IMR-90 (cell line): Measurements from ENCODE around the gene VEZT. TPM values are rescaled to one million over a fixed set of nuclear protein-coding genes. Genes with fewer than 3 reads are reported as not detected.

ENCODE experiments used
- ATAC-seq: fragments of 200-7000 bp; cut with Tn5 transposase; 2 replicates; pipeline ENCODE4 v1.9.1; 2020; ENCODE audit warnings: low read depth, mild to moderate bottlenecking, moderate library complexity
- BruUV-seq: library from RNA; stranded (reverse); fragments of 400-500 nt; replicated peaks from 2 replicates; lab custom pipeline; 2021; lab: Mats Ljungman, UMichigan
- CTCF ChIA-PET: fragments of 300-600 bp; formaldehyde crosslinking; extraction: SDS; loops from one replicate; lab custom pipeline; 2021; ENCODE audit warnings: antibody characterized with exemption; lab: Yijun Ruan, JAX
- POLR2A ChIA-PET: fragments of 300-600 bp; sonication (Branson Sonifier 250); formaldehyde crosslinking; loops from one replicate; lab custom pipeline; 2022; ENCODE audit warnings: antibody characterized with exemption; ENCODE audit not compliant: unreplicated experiment; lab: Charles Lee
- DNase-seq: peaks from one replicate; pipeline ENCODE4 v3.0.0; 2013
- H2AFZ ChIP-seq: replicated peaks from 2 replicates; pipeline ENCODE3; 2013; ENCODE audit warnings: low read length, mild to moderate bottlenecking; ENCODE audit not compliant: poor library complexity
- H2AK5ac ChIP-seq: 2 replicates; pipeline ENCODE4 v1.6.1; 2013; ENCODE audit warnings: low read depth, low read length, inconsistent platforms
- H2AK9ac ChIP-seq: replicated peaks from 2 replicates; pipeline ENCODE3; 2013; ENCODE audit warnings: mild to moderate bottlenecking, low read depth, low read length, moderate library complexity; ENCODE audit not compliant: poor library complexity
- H2BK120ac ChIP-seq: 2 replicates; pipeline ENCODE4 v1.6.1; 2013; ENCODE audit warnings: low read depth, low read length, inconsistent platforms
- H2BK15ac ChIP-seq: 3 replicates; pipeline ENCODE4 v1.6.1; 2013; ENCODE audit warnings: low read depth, low read length, inconsistent platforms
- H2BK20ac ChIP-seq: 2 replicates; pipeline ENCODE4 v1.6.1; 2013; ENCODE audit warnings: low read depth, mild to moderate bottlenecking, inconsistent platforms, low read length, moderate library complexity
- H2BK5ac ChIP-seq: 2 replicates; pipeline ENCODE4 v1.6.1; 2013; ENCODE audit warnings: mild to moderate bottlenecking, low read depth, low read length, inconsistent platforms; ENCODE audit not compliant: poor library complexity, severe bottlenecking
- H3K14ac ChIP-seq: replicated peaks from 2 replicates; pipeline ENCODE4 v1.6.1; 2013; ENCODE audit warnings: low read depth, low read length, inconsistent platforms
- H3K18ac ChIP-seq: 2 replicates; pipeline ENCODE4 v1.6.1; 2013; ENCODE audit warnings: low read depth, low read length, control low read depth
- H3K23ac ChIP-seq: 2 replicates; pipeline ENCODE4 v1.6.1; 2013; ENCODE audit warnings: low read depth, low read length, inconsistent platforms
- H3K27ac ChIP-seq: 2 replicates; pipeline ENCODE4 v1.5.1; 2013; ENCODE audit warnings: mild to moderate bottlenecking, control low read depth, low read length; ENCODE audit not compliant: insufficient read depth
- H3K27me3 ChIP-seq: 2 replicates; pipeline ENCODE4 v1.6.1; 2013; ENCODE audit warnings: low read length; ENCODE audit not compliant: control insufficient read depth, insufficient read depth
- H3K36me3 ChIP-seq: 2 replicates; pipeline ENCODE4 v1.6.1; 2013; ENCODE audit warnings: low read length, mixed read lengths; ENCODE audit not compliant: control insufficient read depth, insufficient read depth
- H3K4ac ChIP-seq: 2 replicates; pipeline ENCODE4 v1.6.1; 2013; ENCODE audit warnings: low read depth, low read length, inconsistent platforms
- H3K4me1 ChIP-seq: 2 replicates; pipeline ENCODE4 v1.6.1; 2013; ENCODE audit warnings: low read length, mixed read lengths; ENCODE audit not compliant: control insufficient read depth, insufficient read depth
- H3K4me2 ChIP-seq: 2 replicates; pipeline ENCODE4 v1.6.1; 2013; ENCODE audit warnings: low read depth, mild to moderate bottlenecking, control low read depth, low read length, moderate library complexity
- H3K4me3 ChIP-seq: 2 replicates; pipeline ENCODE4 v1.5.1; 2013; ENCODE audit warnings: low read depth, mild to moderate bottlenecking, control low read depth, low read length, moderate library complexity; ENCODE audit not compliant: insufficient read depth
- H3K56ac ChIP-seq: 2 replicates; pipeline ENCODE4 v1.6.1; 2013; ENCODE audit warnings: low read length, inconsistent platforms; ENCODE audit not compliant: insufficient read depth; ENCODE audit errors: extremely low read depth
- H3K79me1 ChIP-seq, 2 experiments: 2 replicates each; pipeline ENCODE4 v1.6.1; 2013; ENCODE audit warnings: low read length in 2 of 2, inconsistent platforms in 1 of 2, low read depth in 1 of 2
- H3K9ac ChIP-seq: 2 replicates; pipeline ENCODE4 v1.6.1; 2013; ENCODE audit warnings: low read depth, low read length, control low read depth
- H3K9me1 ChIP-seq: 2 replicates; pipeline ENCODE4 v1.6.1; 2013; ENCODE audit warnings: low read length, inconsistent platforms; ENCODE audit not compliant: insufficient read depth
- H3K9me3 ChIP-seq: 2 replicates; pipeline ENCODE4 v1.6.1; 2013; ENCODE audit warnings: low read length; ENCODE audit not compliant: control insufficient read depth, insufficient read depth
- H4K20me1 ChIP-seq: 2 replicates; pipeline ENCODE4 v1.6.1; 2013; ENCODE audit warnings: low read length, inconsistent platforms; ENCODE audit not compliant: insufficient read depth
- H4K5ac ChIP-seq: 2 replicates; pipeline ENCODE4 v1.6.1; 2013; ENCODE audit warnings: mild to moderate bottlenecking, low read depth, low read length, control low read depth
- H4K8ac ChIP-seq, 2 experiments: 2 replicates each; pipeline ENCODE4 v1.6.1; 2013; ENCODE audit warnings: low read depth in 2 of 2, low read length in 2 of 2, control low read depth in 1 of 2, inconsistent platforms in 1 of 2
- H4K91ac ChIP-seq: 2 replicates; pipeline ENCODE4 v1.6.1; 2013; ENCODE audit warnings: low read depth, low read length, inconsistent platforms; ENCODE audit not compliant: insufficient read depth
- BHLHE40 ChIP-seq: fragments of 150-350 bp; IDR thresholded peaks from 2 replicates; pipeline ENCODE4 v1.6.1; 2016; ENCODE audit warnings: mild to moderate bottlenecking, low read depth, low read length
- MAZ ChIP-seq: IDR thresholded peaks from 2 replicates; pipeline ENCODE4 v1.6.1; 2012; ENCODE audit warnings: low read depth, mild to moderate bottlenecking, low read length, improper control_type of control experiment, moderate library complexity, borderline replicate concordance
- NFE2L2 ChIP-seq: fragments of 150-350 bp; IDR thresholded peaks from 2 replicates; pipeline ENCODE4 v1.6.1; 2016; ENCODE audit warnings: low read depth, mild to moderate bottlenecking, low read length
- RFX5 ChIP-seq: IDR thresholded peaks from 2 replicates; pipeline ENCODE4 v1.8.0; 2012; ENCODE audit warnings: low read depth, mild to moderate bottlenecking, low read length, moderate library complexity
- SMC3 ChIP-seq: fragments of 150-350 bp; IDR thresholded peaks from 2 replicates; pipeline ENCODE4 v1.6.1; 2016; ENCODE audit warnings: low read depth, mild to moderate bottlenecking, antibody characterized with exemption, low read length, moderate library complexity
- WGBS, 2 experiments: methylation state at CpG; one replicate each; pipeline versions ENCODE4 v1.1.5 to v1.1.7; 2013; ENCODE audit warnings: missing lambda C conversion rate in 2 of 2; ENCODE audit not compliant: insufficient read length in 1 of 2; ENCODE audit errors: extremely low coverage in 2 of 2; 5-methylcytosine and 5-hydroxymethylcytosine counted together
- dilution Hi-C: fragments of 300-500 bp; cut with HindIII; formaldehyde crosslinking; loops from one replicate; pipeline ENCODE4 v1.14.3; 2018; ENCODE audit warnings: low sequenced_read_pairs; ENCODE audit not compliant: unreplicated experiment
- in situ Hi-C: fragments of 300-500 bp; cut with MboI; formaldehyde crosslinking; loops from 3 replicates; pipeline ENCODE4 v1.14.3; 2019; ENCODE audit warnings: low sequenced_read_pairs, inconsistent platforms, mixed read lengths
- intact Hi-C: fragments of 100-400 bp; cut with micrococcal nuclease; formaldehyde crosslinking; loops from 2 replicates; pipeline ENCODE4 v1.10.0; 2022
- polyA plus RNA-seq, 3 experiments: library from polyadenylated mRNA; depleted of rRNA; stranded (reverse); fragments of >200 nt; gene quantifications; 2 replicates each; pipeline ENCODE4 v1.2.3, GENCODE V29; 2012; ENCODE audit warnings: low replicate concordance in 1 of 3
- total RNA-seq: library from RNA; depleted of rRNA; stranded (reverse); fragments of >200 nt; gene quantifications from 2 replicates; pipeline ENCODE4 v1.2.3, GENCODE V29; 2012
- TF ChIP-seq, protein P1 (sequence below): conservative IDR thresholded peaks from 2 replicates; pipeline ENCODE4 v1.5.1; 2012; ENCODE audit warnings: mild to moderate bottlenecking, low read depth, low read length, improper control_type of control experiment

VEZT gene
- total and polyA plus RNA-seq, 2 of the 4 experiments (the other 2 are of a cell fraction), result 54.5 to 90.2 TPM

DNA sequence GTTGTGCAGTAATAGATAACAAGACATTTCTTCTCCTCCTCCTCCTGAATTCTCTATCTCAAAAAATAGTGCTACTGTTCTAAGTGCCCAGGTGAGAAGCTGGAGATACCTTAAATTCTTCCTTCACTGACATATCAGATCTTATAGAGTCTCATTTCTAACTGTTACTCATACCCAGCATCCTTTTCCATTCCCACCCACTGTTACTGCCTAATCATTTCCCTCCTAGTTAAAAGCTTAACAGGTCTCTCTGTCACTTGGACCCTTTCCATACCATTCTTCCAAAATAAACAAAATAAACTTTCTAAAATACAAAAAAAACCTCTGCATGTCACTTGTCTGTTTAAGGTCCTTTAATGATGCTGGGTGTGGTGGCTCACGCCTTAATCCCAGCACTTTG lies 124.4 kb downstream of the VEZT start:
- no peak overlapping the region for H3K23ac ChIP-seq
- no peak overlapping the region for H4K91ac ChIP-seq
- H3K36me3 ChIP-seq, result no peaks in the 10 kb centered on the region
- H3K56ac ChIP-seq, result no peak overlapping the region
- CTCF ChIA-PET, result interaction anchor here (0.8 to 1.2 kb wide), 2 partner anchors 7 to 566 kb away, joined by 3 to 5 read pairs; no protein-coding TSS in a partner anchor
- H2BK5ac ChIP-seq, result no peak overlapping the region
- no peak overlapping the region for H3K18ac ChIP-seq
- no peak overlapping the region for H2BK15ac ChIP-seq
- peaks cover 2% of the 10 kb centered on the region for H3K4me1 ChIP-seq
- no peak overlapping the region for H4K8ac ChIP-seq
- no peak overlapping the region for H3K4me2 ChIP-seq
- H4K5ac ChIP-seq, result no peak overlapping the region
- H4K20me1 ChIP-seq, result no peaks in the 10 kb centered on the region
- DNase-seq (no peak), ATAC-seq (no peak)
- in situ Hi-C loops (loop anchor here (25.0 kb wide), 1 partner anchor 1205 kb away; the partner anchor contains the start of gene PLXNC1), dilution Hi-C loops (no loop called here), intact Hi-C loops (no loop called here)
- H2BK120ac ChIP-seq, result no peak overlapping the region
- no peak overlapping the region for H2AK9ac ChIP-seq
- no peak overlapping the region for H3K14ac ChIP-seq
- TF ChIP-seq BHLHE40 (no peak), NFE2L2 (no peak), MAZ (no peak), RFX5 (no peak), SMC3 (no peak)
- TF ChIP-seq, protein P1, sequence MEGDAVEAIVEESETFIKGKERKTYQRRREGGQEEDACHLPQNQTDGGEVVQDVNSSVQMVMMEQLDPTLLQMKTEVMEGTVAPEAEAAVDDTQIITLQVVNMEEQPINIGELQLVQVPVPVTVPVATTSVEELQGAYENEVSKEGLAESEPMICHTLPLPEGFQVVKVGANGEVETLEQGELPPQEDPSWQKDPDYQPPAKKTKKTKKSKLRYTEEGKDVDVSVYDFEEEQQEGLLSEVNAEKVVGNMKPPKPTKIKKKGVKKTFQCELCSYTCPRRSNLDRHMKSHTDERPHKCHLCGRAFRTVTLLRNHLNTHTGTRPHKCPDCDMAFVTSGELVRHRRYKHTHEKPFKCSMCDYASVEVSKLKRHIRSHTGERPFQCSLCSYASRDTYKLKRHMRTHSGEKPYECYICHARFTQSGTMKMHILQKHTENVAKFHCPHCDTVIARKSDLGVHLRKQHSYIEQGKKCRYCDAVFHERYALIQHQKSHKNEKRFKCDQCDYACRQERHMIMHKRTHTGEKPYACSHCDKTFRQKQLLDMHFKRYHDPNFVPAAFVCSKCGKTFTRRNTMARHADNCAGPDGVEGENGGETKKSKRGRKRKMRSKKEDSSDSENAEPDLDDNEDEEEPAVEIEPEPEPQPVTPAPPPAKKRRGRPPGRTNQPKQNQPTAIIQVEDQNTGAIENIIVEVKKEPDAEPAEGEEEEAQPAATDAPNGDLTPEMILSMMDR, result no peak
- H2BK20ac ChIP-seq, result no peak overlapping the region
- POLR2A ChIA-PET, result interaction anchor here (0.6 kb wide), 1 partner anchor 9 kb away, joined by 3 read pairs; no protein-coding TSS in a partner anchor
- H3K9me3 ChIP-seq, result peaks cover 2% of the 10 kb centered on the region; the same call in 1 of the 2 replicates
- no peak overlapping the region for H2AFZ ChIP-seq
- 100% methylated on average over 1 of the region's 1 CpG; no CpG with 5 or more reads in 1 of the 2 experiments for WGBS, 2 experiments
- H2AK5ac ChIP-seq, result no peak overlapping the region
- H3K27me3 ChIP-seq, result no peaks in the 10 kb centered on the region
- H3K27ac ChIP-seq, result no peak overlapping the region
- BruUV-seq, result no TSS peak
- no peak overlapping the region for H3K4ac ChIP-seq
- no peaks in the 10 kb centered on the region for H3K79me1 ChIP-seq
- H3K9me1 ChIP-seq, result no peaks in the 10 kb centered on the region; the same call in 1 of the 2 replicates
- no peak overlapping the region for H3K4me3 ChIP-seq
- no peak overlapping the region for H3K9ac ChIP-seq
